Muscle layer of duodenum (tissue), 2 donors: ENCODE data around the gene OR2D3.
A peak's percentile ranks its signal among the peaks of the same experiment; 100 is the strongest.
"Not testable (repeated sequence)": the region's sequence is repeated elsewhere in the genome, so short reads cannot be mapped to it uniquely, and the experiment has no call there.

ENCODE experiments used
- H3K27ac ChIP-seq: one replicate; pipeline ENCODE4 v1.7.0; 2013; ENCODE audit warnings: mild to moderate bottlenecking, low read length
- H3K27me3 ChIP-seq: one replicate; pipeline ENCODE4 v1.7.0; 2013; ENCODE audit warnings: low read depth, mild to moderate bottlenecking, control low read depth, low read length
- H3K36me3 ChIP-seq, 2 donors: one replicate each; pipeline ENCODE4 v1.7.0; 2013; ENCODE audit warnings: low read length in 2 of 2, control low read depth in 1 of 2, mild to moderate bottlenecking in 1 of 2; ENCODE audit not compliant: insufficient read depth in 2 of 2, control insufficient read depth in 1 of 2
- H3K4me1 ChIP-seq, 2 donors: one replicate each; pipeline ENCODE4 v1.7.0; 2013; ENCODE audit warnings: low read length in 2 of 2, mild to moderate bottlenecking in 2 of 2, control low read depth in 1 of 2, moderate library complexity in 1 of 2; ENCODE audit not compliant: insufficient read depth in 2 of 2, control insufficient read depth in 1 of 2
- H3K4me3 ChIP-seq, 2 donors: one replicate each; pipeline ENCODE4 v1.7.0; 2013; ENCODE audit warnings: low read length in 2 of 2, low read depth in 1 of 2, mild to moderate bottlenecking in 1 of 2
- H3K9me3 ChIP-seq, 2 donors: one replicate each; pipeline ENCODE4 v1.7.0; 2013; ENCODE audit warnings: low read length in 2 of 2, control low read depth in 1 of 2, mild to moderate bottlenecking in 1 of 2; ENCODE audit not compliant: control insufficient read depth in 1 of 2
- donor health status: healthy.

OR2D3 gene

DNA sequence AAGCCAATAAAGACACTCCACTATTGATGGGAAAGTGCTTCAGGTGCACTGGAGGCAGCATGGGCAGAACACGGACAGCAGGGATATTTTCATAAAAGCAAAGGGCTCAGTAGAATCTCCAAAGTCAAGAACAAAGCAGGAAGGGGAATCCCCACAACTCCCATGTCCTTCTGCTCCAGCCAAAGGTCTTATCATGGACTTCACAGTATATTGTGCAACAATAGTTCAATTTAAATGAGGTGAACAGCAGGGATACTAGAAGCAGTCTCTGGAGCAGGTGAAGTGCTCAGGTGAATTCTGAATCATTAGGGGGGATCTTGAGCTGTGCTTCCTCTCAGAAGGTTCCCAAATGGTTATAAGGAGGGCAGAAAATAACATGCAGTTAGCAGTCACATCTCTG lies 21.9 kb upstream of the OR2D3 start:
- H3K27ac ChIP-seq: no peak overlapping the region
- no peaks in the 10 kb centered on the region for H3K9me3 ChIP-seq
- no peaks in the 10 kb centered on the region for H3K36me3 ChIP-seq
- no peaks in the 10 kb centered on the region for H3K4me1 ChIP-seq
- no peak overlapping the region for H3K4me3 ChIP-seq
- no peaks in the 10 kb centered on the region for H3K27me3 ChIP-seq

GRCh38 chr11:6900327-6900999 lies 20.3 kb upstream of the OR2D3 start:
- no peaks in the 10 kb centered on the region for H3K9me3 ChIP-seq
- no peaks in the 10 kb centered on the region for H3K27me3 ChIP-seq
- no peak overlapping the region for H3K27ac ChIP-seq
- H3K36me3 ChIP-seq: no peaks in the 10 kb centered on the region
- no peak overlapping the region for H3K4me3 ChIP-seq
- H3K4me1 ChIP-seq: no peaks in the 10 kb centered on the region

DNA sequence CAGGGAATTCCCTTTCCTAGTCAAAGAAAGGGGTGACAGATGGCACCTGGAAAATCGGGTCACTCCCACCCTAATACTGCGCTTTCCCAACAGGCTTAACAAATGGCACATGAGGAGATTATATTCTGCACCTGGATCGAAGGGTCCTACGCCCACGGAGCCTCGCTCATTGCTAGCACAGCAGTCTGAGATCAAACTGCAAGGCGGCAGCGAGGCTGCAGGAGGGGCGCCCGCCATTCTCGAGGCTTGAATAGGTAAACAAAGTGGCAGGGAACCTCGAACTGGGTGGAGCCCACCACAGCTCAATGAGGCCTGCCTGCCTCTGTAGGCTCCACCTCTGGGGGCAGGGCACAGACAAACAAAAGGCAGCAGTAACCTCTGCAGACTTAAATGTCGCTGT lies 16.0 kb upstream of the OR2D3 start:
- not testable (repeated sequence) for H3K9me3 ChIP-seq, H3K4me1 ChIP-seq, H3K27ac ChIP-seq, H3K4me3 ChIP-seq, H3K36me3 ChIP-seq, H3K27me3 ChIP-seq

- H3K9me3 ChIP-seq: no peaks in the 10 kb centered on the region
- no peak overlapping the region for H3K27ac ChIP-seq
- H3K36me3 ChIP-seq: no peaks in the 10 kb centered on the region
- H3K27me3 ChIP-seq: no peaks in the 10 kb centered on the region
- H3K4me1 ChIP-seq: no peaks in the 10 kb centered on the region
- H3K4me3 ChIP-seq: no peak overlapping the region
Observed at GRCh38 chr11:6911378-6911777, 9.4 kb upstream of the OR2D3 start.

DNA sequence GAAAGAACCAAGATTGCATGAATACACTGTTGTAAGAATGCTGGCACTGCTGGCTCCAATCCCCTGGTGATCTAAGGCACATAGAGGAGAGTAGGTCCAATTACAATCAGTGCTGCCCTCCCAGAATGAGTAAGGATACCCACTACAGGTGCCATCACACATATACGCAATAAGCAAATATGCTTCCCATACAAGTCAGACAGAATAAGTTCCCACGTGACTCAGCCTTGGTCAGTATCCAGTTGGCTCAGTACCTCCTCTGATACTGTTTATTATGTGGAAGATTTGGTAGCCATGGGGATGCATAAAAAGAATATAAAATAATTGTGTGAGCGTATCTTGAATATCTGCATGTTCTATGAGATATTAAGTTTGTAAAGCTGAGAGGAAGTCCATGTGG lies 8.9 kb upstream of the OR2D3 start:
- Histone ChIP-seq H3K4me1 (no peaks in the 10 kb centered on the region), H3K27me3 (no peaks in the 10 kb centered on the region), H3K36me3 (no peaks in the 10 kb centered on the region), H3K4me3 (no peak overlapping the region), H3K27ac (no peak overlapping the region), H3K9me3 (no peaks in the 10 kb centered on the region)

DNA sequence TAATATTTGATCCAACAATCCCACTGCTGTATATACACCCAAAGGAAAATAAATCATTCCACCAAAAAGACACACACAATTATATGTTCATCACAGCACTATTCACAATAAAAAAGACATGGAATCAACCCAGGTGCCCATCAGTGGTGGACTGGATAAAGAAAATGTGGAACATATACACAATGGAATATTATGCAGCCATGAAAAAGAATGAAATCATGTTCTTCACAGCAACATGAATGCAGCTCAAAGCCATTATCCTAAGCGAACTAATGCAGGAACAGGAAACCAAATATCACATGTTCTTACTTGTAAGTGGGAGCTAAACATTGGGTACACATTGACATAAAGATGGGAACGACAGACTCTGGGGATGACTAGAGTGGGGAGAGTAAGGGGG lies 1.1 kb upstream of the OR2D3 start:
- Histone ChIP-seq H3K36me3 (no peaks in the 10 kb centered on the region), H3K4me3 (no peak overlapping the region), H3K27me3 (no peaks in the 10 kb centered on the region), H3K9me3 (no peaks in the 10 kb centered on the region), H3K4me1 (no peaks in the 10 kb centered on the region), H3K27ac (no peak overlapping the region)

DNA sequence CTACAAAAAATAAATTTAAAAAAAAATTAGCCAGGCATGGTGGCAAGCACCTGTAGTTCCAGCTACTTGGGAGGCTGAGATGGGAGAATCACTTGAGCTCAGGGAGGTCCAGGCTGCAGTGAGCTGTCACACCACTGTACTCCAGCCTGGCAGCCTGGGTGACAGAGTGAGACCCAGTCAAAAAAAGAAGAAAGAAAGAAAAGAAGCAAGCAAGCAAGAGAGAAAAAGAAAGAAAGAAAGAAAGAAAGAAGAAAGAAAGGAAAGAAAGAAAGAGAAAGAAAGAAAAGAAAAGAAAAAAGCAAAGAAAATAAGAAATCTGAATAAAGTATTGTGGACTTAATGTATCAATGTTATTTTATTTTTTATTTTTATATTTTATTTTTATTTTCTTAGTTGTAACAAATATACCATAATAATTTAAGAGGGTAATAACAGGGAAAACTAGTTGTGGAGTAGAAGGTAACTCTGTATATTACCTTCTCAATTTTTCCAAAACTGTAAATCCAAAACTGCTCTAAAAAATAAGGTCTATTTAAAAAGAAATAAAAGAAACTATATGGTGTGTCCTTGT lies 4.3 kb downstream of the OR2D3 start:
- Histone ChIP-seq H3K27ac (no peak overlapping the region), H3K4me3 (no peak overlapping the region), H3K36me3 (no peaks in the 10 kb centered on the region), H3K9me3 (no peaks in the 10 kb centered on the region), H3K4me1 (peaks cover 0 to 6% of the 10 kb centered on the region in 2 donors), H3K27me3 (no peaks in the 10 kb centered on the region)

- no peaks in the 10 kb centered on the region for H3K9me3 ChIP-seq
- H3K36me3 ChIP-seq: no peaks in the 10 kb centered on the region
- H3K27me3 ChIP-seq: no peaks in the 10 kb centered on the region
- no peak overlapping the region for H3K27ac ChIP-seq
- peak overlapping the region; percentile 74 to 80 for H3K4me3 ChIP-seq
- H3K4me1 ChIP-seq: peaks cover 0 to 6% of the 10 kb centered on the region in 2 donors
Observed at GRCh38 chr11:6925636-6926207, 4.9 kb downstream of the OR2D3 start.

DNA sequence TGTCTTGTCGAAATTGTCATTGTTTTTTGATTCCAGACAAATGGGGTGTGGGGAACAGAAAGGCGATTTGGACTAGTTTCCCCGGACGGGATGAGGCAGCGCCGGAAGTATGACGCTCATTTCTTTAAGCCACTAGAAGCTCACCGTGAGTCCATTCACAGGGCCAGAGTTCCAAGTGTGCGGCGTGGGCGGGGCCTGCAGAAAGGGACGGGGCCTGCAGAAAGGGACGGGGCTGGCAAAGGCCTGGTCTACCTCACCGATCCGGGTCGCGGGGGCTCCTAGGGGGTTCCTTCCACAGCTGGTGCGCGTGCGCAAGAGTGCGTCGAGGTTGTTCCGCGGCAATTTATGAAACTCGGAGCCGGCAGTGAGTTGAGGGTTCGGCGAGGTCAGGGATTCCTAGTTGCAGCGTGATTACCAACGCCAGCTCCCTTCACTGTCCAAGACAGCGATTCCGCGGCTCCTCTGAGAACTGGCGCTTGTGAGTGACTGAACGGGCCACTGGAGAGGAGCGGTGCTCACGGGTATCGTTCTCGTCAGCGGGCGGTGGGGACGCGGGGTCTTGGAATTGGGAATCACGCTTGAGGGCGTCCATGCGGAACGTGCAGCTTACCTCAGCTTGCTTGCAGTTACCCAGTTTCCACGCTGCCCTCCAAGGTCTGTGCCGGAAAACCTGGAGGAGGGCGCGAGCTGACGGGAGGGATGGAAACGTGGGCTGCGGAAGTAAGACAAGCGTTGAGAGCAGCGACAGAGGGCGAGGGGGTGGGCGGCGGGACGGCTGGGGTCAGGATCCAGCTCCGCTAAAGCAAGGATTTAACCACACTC lies 5.6 kb downstream of the OR2D3 start, which contains the start of gene ZNF215:
Gene ZNF215, plus strand, starts transcription at position 219 of the 822 bp plus-strand sequence. CDS start 5,847 bp downstream, outside the sequence.
- Histone ChIP-seq H3K4me3 (peak within 1 kb of the TSS; percentile 74 to 80), H3K27ac (no peak within 1 kb of the TSS), H3K9me3 (no peaks in the 10 kb centered on the region)

GRCh38 chr11:6927030-6927617 lies 6.3 kb downstream of the OR2D3 start:
- H3K4me3 ChIP-seq: peak overlapping the region; percentile 74 to 80
- no peaks in the 10 kb centered on the region for H3K27me3 ChIP-seq
- H3K36me3 ChIP-seq: no peaks in the 10 kb centered on the region
- H3K9me3 ChIP-seq: no peaks in the 10 kb centered on the region
- H3K27ac ChIP-seq: no peak overlapping the region
- peaks cover 0 to 6% of the 10 kb centered on the region in 2 donors for H3K4me1 ChIP-seq

More for the DNA sequence above, 5.6 kb downstream of the OR2D3 start, which contains the start of gene ZNF215:
- H3K4me1 ChIP-seq: peaks cover 0 to 6% of the 10 kb centered on the region in 2 donors
- no peaks in the 10 kb centered on the region for H3K27me3 ChIP-seq
- no peaks in the 10 kb centered on the region for H3K36me3 ChIP-seq

DNA sequence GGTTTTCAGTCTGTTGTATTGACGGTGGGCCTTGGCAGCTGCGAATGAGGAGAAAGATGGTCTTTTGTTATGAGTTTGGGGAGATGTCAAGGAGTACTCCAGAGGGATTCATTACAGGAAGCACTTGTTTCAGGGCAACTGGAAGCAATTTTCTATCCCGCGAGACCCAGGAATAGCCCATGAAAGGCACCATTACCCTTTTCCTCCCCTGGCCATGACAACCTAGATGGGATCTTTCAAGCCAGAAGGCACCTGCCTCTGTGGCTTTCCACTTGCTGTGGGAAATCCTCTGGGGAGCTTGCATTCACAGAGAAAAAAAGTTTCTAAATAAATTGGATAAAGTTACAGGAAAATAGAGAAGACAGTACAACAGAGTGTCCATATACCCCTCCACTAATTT lies 8.1 kb downstream of the OR2D3 start:
- no peaks in the 10 kb centered on the region for H3K9me3 ChIP-seq
- no peak overlapping the region for H3K27ac ChIP-seq
- no peaks in the 10 kb centered on the region for H3K36me3 ChIP-seq
- H3K27me3 ChIP-seq: no peaks in the 10 kb centered on the region
- H3K4me3 ChIP-seq: no peak overlapping the region
- H3K4me1 ChIP-seq: peaks cover 0 to 6% of the 10 kb centered on the region in 2 donors
